Mammary epithelial cell (primary cell): Measurements from ENCODE around the gene DNER.
"Not testable (repeated sequence)": the region's sequence is repeated elsewhere in the genome, so short reads cannot be mapped to it uniquely, and the experiment has no call there.

Source experiments
- EZH2 ChIP-seq: IDR thresholded peaks from 2 replicates; pipeline ENCODE4 v1.6.1; 2012; ENCODE audit warnings: low read length, inconsistent platforms, borderline replicate concordance
- TF ChIP-seq, protein P1 (sequence below), 2 donors: IDR thresholded peaks in 1 of 2; conservative IDR thresholded peaks in 1 of 2; 2 replicates each; pipeline ENCODE4 v1.5.1; 2011 to 2012; ENCODE audit warnings: inconsistent platforms in 2 of 2, low read length in 2 of 2, mild to moderate bottlenecking in 2 of 2, control low read depth in 1 of 2, low read depth in 1 of 2; ENCODE audit not compliant: insufficient read depth in 1 of 2; ENCODE audit errors: extremely low read depth in 1 of 2

DNA sequence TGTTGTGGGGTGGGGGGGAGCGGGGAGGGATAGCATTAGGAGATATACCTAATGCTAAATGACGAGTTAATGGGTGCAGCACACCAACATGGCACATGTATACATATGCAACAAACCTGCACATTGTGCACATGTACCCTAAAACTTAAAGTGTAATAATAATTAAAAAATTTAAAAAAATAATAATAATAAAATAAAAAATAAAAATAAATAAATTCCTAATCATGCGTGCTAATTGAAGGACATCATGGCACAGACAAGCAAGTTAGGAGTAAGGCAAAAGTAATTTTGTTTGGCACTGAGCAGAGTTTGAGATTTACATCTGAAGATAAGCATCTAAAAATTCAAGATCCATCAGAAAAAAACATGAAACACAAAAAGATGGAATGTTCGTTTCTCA is 100.3 kb downstream of the DNER start:
- TF ChIP-seq, protein P1, sequence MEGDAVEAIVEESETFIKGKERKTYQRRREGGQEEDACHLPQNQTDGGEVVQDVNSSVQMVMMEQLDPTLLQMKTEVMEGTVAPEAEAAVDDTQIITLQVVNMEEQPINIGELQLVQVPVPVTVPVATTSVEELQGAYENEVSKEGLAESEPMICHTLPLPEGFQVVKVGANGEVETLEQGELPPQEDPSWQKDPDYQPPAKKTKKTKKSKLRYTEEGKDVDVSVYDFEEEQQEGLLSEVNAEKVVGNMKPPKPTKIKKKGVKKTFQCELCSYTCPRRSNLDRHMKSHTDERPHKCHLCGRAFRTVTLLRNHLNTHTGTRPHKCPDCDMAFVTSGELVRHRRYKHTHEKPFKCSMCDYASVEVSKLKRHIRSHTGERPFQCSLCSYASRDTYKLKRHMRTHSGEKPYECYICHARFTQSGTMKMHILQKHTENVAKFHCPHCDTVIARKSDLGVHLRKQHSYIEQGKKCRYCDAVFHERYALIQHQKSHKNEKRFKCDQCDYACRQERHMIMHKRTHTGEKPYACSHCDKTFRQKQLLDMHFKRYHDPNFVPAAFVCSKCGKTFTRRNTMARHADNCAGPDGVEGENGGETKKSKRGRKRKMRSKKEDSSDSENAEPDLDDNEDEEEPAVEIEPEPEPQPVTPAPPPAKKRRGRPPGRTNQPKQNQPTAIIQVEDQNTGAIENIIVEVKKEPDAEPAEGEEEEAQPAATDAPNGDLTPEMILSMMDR (conservative IDR thresholded peaks at IDR 0.05 in 1 of 2, IDR thresholded peaks at IDR 0.05 in 1 of 2; ENCODE audit: extremely low read depth in 1 of 2, insufficient read depth in 1 of 2, low read depth in 1 of 2, low read length in 2 of 2) = not testable (repeated sequence)
- TF ChIP-seq EZH2 = not testable (repeated sequence)
